GM18907 (cell line): ENCODE results near the gene SENP8.

Experiments used
- ATAC-seq: cut with Tn5 transposase; IDR thresholded peaks from one replicate; pipeline ENCODE4 v1.9.1; 2021; ENCODE audit warnings: mild to moderate bottlenecking, moderate library complexity; ENCODE audit not compliant: unreplicated experiment

SENP8 gene

DNA sequence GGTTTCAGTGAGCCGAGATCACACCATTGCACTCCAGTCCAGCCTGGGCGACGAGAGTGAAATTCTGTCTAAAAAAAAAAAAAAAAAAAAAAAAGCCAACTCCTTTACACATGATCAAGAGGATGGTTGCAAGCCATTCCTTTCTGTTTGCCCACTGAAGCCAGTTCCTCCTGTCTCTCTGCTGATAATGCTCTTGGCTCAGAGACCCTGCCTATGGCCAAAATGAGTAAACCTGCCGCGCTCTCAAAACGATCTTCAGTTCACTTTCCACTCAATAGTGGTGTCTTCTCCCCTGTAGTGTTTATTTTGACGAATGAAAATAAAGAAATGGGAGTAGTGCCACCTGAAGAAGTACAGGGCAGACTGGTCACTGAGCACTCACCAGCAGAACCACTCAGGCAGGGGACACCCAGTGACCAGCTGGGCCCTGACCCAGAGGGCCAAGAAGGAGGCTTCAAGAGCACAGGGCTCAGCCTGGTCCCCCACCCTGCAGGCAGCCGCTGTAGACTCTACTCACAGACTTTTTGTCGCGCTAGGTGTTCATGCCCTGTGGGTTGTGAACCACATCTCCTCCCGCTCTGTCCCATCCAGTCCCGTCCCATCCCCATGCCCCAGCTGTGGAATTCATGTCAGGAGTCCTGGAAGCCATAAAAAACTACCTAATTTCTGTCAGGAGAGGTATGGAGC lies 55.8 kb downstream of the SENP8 start:
- ATAC-seq, result no peak

DNA sequence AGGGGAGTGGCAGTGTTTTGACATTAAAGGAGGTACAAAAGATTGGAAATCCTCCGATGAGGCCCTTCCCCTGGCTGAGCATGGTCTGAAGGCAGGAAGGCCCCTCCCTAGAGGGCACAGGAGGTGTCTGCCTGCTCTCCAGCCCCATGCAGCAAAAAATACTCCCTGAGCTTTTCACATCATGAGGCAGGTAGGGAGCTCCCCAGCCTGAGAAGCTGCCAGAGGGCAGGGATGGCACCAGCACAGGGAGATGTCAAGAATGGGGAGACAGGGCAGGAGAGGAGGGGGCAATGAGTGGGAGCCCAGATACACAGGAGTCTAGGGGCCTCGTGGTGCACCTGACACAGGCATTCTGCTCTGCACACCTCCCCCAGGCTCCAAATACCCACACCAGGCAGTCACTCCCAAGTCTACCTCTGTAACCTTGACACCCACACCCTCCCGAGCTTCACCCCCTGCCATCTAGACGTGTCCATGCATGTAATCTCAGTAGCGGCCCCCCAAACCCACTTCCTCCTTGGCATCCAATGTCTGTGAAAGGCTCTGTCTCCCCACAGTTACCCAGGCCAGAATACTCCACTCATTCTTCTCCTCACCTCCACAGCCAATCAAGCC lies 56.5 kb downstream of the SENP8 start:
- ATAC-seq, result no peak

DNA sequence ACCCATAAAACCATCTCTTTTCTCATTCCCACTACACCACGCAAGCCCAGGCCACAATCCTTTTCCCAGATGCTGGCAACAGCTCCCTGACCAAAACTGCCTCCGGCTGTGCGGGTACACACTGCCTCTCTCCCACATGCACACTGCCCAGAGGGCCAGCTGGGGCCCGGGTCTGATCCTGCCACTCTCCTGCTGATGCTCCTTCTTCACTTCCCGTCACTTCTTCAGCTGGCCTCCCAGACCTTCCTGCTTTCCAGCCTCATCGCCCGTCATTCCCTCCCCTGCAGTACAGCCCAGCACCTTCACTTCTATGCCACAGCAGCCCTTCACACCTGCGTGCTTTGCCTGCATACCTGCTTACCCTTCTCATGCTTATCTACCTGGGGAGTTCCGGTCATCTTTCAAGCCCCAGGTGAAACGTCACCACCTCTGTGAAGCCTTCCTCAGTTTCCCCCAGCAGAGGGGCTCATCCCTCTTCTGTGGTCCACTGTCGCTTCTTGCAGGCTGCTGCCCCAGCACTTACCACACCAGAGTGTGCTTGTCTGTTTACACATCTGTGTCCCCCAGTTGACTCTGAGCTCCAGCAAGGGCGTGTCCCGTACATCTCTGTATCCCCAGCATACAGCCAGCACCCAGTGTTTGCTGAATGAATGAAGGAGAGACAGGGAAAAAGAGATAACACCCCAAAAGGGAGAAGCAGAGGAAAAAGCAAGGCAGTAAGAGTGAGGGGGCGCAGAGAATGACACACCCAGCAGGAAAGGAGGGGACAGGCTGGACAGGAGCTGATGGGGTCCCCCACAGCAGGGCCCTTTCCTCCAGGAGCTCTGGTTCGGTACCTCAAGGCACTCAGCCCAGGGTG lies 57.2 kb downstream of the SENP8 start:
- ATAC-seq, result no peak

DNA sequence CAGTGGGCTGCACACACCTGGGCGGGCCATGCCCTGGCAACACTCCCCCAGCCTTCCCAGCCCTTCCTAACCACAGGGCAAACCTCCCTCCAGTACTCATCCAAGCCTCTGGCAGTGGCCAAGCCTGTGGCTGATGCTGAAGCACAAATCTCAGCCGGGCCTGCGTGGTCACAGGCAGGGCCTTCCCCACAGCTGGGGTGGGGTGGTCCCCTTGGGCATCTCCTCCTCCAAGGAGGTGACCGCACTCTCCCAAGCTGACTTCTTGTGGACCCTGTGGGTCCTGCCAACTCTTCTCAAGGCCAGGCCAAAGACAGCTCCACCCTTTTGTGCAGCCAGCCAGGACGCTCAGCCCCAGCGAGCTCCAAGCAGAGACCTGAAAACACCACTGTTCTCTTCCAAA lies 58.0 kb downstream of the SENP8 start:
- ATAC-seq, result no peak

DNA sequence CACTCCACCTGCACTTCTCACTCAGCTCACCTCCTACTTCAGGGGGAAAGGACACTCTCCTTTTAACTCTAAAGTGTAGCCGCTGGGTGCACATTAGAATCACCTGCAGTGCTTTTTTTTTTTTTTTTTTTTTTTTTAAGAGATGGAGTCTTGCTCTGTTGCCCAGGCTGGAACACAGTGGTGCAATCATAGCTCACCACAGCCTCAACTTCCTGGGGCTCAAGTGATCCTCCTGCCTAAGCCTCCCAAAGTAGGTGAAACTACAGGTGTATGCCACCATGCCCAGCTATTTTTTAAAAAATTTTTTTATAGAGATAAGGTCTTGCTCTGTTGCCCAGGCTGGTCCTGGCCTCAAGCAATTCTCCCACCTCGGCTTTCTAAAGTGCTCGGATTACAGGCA lies 58.5 kb downstream of the SENP8 start:
- no peak for ATAC-seq

DNA sequence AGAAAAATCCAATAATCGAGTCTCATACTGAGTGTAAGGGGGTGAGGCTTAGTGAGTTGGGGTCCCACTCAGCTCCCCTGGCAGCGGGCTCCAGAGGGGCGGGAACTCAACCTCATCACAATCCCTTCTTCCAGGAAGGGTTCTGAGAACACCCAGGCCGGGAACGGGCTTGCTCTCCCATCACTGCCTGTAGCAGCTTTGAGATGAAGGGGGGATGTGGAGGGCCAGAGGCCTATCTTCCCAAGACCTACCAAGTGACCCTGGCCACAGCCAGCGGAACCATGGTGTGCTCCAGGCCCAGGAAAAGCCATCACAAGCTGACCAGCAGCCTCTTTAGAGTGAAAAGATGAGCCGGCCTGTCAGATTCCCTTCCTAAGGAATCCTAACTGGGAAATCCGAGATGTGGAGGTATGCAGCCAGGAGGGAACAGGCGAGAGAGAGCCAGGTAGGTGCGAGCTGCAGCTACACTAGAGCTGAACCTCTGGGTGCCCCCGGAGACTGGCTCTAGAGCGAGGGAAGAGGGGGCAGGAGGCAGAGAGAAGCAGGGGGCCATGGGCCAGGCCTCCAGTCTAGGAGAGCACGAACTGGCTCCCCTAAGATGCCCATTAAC lies 60.9 kb downstream of the SENP8 start:
- ATAC-seq, result no peak

DNA sequence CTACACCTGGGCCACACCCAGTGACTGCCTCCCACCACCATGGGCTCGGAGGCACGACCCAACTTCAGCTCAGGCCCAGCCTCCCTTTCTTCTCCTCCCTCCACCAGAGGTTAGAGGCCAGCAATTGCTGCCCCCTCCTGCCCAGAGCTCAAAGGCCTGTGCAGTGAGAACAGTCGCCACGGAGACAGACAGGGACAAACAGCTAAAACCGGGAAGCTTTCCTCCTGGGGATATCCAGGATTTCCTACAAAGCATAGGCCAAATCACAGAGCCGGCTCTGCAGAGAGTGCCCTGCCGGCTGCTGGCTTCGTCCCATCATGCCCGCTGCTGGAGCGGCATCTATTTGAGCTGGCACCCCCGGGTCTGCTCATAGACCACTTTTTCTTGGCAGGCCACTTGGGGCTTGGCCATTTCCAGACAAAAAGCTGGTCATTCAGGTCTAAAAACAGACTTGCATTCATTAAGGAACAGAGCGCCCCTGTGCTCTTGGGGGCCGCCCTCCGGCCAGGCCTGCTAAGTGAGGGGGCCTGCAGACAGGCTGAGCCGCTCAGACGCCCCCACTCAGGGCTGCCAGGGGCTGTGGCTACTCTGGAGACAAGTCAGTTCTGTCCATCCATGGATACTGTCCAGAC lies 61.9 kb downstream of the SENP8 start:
- no peak for ATAC-seq

DNA sequence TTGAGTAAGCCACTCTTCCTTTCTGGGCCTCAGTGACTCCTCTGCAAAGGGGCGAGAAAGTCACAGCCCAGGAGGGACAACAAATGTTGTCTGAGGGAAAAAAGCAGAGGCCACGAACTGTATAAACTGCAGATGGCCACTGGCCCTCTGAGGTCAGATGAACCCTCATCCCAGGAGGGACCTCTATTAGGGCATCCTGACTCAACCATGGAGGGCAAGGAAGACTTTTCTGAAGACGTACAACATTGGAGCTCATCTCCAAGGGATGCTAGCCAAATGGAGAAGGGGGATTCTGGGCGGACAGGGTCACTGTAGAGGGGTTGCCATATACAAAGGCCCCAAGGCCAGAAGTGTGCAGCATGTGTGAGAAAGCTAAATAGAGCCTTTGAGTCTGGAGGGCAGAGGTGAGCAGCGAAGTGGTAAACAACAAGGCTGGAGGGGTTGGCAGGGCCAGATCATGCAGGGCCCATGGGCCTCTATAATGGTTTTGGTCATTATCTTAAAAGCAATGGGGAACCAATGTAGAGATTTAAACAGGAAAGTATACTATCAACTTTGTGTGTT lies 62.6 kb downstream of the SENP8 start:
- ATAC-seq, result no peak

DNA sequence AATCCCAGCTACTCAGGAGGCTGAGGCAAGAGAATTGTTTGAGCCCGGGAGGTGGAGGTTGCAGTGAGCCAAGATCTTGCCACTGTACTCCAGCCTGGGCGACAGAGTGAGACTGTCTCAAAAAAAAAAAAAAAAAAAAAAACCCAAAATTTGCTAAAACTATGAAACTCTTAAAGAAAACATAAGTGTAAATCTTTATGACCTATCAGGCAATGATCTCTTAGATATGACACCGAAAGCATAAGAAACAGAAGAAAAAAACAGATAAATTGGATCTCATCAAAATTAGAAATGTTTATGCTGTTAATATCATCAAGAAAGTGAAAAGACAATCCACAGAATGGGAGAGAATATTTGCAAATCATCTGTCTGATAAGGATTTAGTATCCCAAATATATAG lies 64.0 kb downstream of the SENP8 start:
- ATAC-seq, result no peak

DNA sequence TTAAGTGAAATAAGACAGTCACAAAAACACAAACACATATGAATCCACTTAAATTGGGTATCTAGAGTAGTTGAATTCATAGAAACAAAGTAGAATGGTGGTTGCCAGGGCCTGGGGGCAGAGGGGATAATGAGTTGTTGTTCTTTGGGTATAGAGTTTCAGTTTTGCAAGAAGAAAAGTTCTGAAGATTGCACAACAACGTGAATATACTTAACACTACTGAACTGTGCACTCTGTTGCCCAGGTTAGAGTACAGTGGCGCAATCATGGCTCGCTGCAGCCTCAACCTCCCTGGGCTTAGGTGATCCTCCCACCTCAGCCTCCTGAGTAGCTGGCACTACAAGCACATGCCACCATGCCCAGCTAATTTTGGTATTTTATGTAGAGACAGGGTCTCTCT lies 64.5 kb downstream of the SENP8 start:
- no peak for ATAC-seq

DNA sequence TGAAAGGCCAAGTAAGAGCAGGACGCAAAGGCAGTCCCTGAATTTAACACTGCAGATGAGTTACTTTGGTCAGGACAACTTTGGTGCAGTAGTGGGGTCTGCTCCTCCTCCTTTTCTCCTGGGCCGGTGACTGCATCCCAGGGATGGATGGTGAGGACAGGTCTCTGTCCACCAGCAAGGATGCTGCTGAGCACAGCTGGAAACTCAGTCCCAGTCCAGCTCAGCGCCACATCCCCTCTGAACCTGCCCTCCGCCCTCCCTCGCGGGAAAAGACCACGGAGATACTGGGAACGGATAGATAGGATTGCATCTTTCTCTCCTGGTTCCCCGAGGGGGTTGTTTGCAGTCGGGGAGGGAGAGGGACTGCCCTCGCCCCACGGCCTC lies 65.6 kb downstream of the SENP8 start:
- no peak for ATAC-seq

DNA sequence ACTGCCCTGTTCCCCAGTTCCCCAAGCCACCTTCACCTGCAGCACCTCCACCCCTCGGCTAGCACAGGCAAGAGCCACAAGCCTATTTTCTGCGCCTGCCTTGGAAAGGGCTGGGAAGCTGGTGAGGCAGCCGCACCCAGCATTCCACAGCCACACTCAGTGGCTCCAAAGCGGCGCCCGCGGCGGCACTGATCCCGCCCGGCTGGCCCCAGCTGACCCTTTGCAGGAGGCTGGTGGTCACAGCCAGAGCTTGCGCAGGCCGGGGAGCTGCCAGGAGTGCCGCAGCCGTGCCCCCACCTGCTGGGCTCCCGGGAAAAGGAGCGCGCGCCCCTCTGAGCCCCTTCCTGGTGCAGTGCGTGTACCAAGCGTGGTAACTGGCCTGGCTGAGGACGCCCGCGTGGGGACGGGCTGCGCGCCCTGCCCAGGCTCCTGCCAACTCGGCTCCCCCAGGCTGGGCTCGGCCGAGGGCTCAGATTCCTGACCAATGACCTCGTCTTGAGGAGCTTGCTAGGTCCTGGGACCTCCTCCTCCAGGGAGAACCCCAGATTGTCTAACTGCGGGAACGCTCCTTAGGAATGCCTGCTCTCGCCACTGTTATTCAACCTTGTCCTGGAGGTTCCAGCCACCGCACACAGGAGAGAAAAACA lies 66.1 kb downstream of the SENP8 start:
- no peak for ATAC-seq

DNA sequence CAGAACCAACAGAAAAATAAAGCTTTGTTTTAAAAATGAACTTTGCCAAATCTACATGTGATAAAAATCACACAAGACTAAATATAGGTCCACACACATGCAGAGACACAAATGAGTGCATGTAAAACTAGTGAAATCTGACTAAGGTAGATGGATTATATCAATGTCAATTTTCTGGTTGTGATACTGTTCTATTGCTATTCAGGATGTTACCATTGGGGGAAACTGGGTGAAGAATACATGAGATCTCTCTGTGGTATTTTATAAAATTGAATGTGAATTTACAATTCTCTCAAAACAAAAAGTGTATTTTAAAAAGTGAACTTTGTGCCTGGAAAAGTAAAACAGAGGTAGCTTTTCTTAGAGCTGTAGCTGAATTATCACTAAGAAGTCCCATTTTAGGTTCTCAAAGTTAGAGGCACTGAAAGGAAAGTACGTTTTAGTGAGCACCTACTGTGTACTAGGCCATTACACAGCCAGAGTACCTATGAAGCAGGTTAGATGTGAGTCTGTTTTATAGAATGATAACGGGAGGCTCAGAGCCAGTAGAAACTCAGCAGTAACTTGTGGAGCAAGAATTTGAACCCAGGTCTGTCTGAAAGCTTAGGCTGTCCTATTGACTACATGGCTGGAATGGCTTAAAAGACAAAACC lies 71.2 kb downstream of the SENP8 start:
- ATAC-seq, result no peak

DNA sequence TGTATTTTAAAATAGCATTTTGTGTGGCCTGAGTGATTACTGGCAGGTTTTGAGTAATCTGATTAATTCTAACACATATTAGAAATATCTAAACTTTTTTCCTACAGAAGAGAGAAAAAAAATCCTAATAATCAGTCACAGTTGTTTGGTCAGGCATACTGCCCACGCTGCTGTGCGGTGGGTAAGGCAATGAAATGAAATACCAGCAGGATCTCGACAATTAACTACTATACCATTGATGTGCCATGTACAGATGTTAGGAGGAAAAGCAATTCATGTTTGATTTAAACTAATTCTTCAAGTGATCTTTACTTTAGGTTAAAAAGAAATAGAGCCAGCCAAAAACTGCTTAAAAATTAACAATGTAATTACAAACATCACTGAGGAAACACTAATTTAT lies 74.2 kb downstream of the SENP8 start:
- ATAC-seq, result no peak
